ENCODE data around the gene ZNF442.
A peak's percentile ranks its signal among the peaks of the same experiment; 100 is the strongest.
"Not testable (repeated sequence)": the region's sequence is repeated elsewhere in the genome, so short reads cannot be mapped to it uniquely, and the experiment has no call there.

Gene ZNF442

GRCh38 chr19:12365236-12366162 is at the start of gene ZNF442:
Gene ZNF442, minus strand, starts transcription at chr19:12365683. Its CDS starts 2,052 bp downstream, at chr19:12363631.
- peak; percentile 99 for DNase-seq (ENCODE audit: low read depth, low spot score)

DNA sequence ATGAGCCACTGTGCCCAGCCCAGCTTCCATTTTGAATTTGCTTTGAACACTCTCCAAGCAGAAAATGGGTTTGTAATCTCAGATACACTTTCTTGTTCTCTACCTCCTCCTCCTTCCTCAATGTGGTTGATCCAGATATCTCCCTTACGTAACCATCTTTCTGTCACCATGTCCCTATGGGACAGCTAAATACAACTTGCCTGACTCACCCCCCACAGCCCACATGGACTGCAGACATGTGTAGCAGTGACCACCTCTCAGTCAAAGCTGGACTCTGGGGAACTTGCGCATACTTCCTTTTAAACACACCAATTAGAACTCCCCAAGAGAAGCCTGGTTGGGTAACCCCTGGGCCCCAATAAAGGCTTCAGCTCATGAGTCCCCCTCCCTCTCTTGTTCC is 46.4 kb upstream of the ZNF442 start:
- no peak for DNase-seq (ENCODE audit: low read depth, low spot score)

DNA sequence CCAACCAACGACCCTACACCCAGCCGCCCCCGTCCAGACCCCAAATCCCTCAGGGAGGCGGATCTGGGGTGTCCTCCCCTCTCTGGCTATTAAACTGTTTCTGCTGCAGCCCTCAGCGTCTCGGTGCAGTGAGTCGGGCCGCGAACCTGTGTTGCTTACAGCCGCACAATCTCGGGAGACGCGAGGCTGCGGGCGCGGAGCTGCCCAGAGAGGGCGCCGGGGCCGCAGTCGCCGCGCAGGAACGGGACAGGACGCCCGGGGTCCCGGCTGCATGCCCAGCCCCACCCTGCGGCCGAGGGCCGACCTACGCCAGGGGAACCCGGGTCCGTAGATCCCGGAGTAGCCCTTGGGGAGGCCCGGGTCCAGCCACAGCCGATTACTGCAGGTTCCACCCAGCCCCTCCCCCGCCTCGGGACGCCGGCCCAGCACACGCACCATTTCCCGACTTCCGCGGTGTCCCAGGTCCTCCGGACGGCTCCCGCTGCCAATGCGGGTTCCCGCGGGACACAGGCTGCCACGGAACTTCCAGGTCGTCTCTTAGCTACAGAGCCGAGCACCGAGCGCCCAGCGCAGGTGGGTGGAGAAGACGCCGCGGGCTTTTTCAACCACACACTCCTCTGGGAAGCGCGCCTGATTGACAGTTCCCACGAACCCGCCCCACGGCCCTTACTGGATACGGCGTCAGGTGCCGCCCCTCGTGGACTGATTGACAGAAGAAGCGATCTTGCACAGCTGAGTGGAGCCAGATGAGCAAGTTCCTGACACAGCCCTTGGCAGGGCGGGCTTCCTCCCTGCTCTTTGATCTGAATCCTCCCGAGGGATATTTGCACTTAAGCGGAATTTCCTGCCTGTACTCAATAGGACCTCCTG is 35.4 kb upstream of the ZNF442 start, which contains the start of gene ZNF799:
Gene ZNF799, minus strand, starts transcription at position 639 of the 870 bp plus-strand sequence. Its CDS starts 201 bp downstream, at position 438.
- peak; percentile 97 for DNase-seq (ENCODE audit: low read depth, low spot score)

DNA sequence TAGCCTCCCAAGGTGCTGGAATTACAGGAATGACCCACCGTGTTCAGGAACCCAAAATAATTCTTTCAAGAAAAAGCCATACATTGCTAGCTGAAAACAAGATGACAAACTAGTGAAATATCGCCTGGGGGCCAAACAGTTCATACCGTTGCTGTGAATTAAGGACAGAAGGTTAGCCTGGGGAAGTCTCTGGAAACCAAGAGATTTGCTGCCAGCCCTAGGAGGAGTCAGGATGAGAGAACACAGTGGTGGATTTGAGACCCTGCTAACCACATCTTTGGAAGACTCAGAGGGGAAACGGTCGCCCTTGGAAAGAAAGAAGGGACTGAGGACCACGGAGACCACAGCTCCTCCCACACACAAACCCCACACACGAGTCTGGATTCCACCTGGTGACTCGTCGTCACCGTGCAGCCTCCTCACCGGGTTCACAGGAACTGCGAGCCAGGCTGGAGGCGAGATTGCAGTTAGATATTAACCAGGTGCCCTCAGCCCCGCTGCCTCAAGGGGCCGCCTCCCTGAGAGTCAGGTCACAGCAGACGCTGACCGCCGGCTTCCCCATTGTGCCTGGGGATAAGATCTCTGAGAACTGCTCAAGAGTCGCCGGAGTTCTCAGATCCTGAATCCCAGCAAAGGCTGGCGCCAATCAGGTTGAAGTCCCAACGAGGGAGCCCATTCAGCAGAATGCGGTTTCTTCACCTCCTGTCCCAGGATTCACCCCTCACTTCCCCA is 34.6 kb upstream of the ZNF442 start:
- peak; percentile 83 for DNase-seq (ENCODE audit: low read depth, low spot score)

- not testable (repeated sequence) for DNase-seq (ENCODE audit: low read depth, low spot score)
These were observed 25.7 kb upstream of the ZNF442 start for GRCh38 chr19:12391148-12391547.

- not testable (repeated sequence) for DNase-seq (ENCODE audit: low read depth, low spot score)
These were observed 20.9 kb upstream of the ZNF442 start for GRCh38 chr19:12386365-12386764.

DNA sequence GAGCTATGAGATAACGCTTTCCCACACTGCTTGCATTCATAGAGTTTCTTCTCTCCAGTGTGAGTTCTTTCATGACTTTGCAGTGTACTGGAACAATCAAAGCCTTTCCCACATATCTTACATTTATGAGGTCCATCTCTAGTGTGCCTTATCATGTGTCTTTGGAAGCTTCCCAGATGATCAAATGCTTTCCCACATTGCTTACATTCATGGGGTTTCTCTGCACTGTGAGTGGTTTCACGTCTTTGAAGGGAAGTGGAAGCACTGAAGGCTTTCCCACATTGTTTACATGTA is 14.9 kb upstream of the ZNF442 start:
- DNase-seq (ENCODE audit: low read depth, low spot score) = no peak

GRCh38 chr19:12379732-12380443 is 14.4 kb upstream of the ZNF442 start:
- DNase-seq (ENCODE audit: low read depth, low spot score) = no peak

DNA sequence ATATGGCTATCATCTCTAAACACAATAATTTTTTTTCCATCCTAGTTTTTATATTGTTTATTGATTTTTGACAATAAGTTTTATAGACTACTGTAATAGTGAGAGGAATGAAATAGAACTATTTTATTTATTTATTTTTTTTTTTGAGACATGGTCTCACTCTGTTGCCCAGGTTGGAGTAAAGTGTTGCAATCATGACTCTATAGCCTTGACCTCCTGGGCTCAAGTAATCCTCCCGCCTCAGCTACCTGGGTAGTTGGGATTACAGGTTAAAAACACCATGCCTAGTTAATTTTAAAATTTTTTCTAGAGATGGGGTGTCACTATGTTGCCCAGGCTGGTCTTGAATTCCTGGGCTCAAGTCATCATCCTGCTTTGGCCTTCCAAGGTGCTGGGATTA is 8.5 kb upstream of the ZNF442 start:
- no peak for DNase-seq (ENCODE audit: low read depth, low spot score)

DNA sequence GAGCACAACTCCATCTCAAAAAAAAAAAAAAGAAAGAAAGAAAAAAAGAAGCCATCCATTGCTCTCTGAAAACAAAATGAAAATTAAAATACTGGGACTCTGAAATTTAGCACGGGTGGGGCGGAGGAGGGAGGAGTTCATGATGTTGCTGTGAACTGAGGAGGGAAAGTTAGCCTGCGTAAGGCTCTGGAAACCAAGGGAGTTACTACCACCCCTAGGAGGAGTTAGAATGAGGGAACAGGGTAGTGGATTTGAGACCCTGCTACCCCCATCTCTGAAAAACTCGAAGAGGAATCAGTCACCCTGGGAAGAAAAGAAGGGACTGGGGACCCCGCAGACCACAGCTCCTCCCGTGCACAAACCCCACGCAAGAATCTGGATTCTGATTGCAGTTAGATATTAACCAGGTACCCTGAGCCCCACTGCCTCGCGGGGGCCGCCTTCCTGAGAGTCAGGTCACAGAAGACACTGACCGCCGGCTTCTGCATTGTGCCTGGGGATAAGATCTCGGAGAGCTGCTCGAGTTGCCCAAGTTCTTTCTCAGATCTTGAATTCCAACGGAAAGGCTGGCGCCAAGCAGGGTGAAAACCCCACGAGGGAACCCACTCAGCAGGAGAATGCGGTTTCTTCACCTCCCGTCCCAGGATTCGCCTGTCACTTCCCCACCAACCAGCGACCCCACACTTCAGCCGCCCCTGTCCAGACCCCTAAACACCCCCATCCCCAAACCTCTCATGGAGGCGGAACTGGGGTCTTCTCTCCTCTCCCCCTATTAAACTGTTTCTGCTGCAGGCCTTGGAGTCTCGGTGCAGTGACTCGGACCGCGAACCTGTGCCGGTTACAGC is 870 bp downstream of the ZNF442 start:
- DNase-seq (ENCODE audit: low read depth, low spot score) = peak; percentile 17

DNA sequence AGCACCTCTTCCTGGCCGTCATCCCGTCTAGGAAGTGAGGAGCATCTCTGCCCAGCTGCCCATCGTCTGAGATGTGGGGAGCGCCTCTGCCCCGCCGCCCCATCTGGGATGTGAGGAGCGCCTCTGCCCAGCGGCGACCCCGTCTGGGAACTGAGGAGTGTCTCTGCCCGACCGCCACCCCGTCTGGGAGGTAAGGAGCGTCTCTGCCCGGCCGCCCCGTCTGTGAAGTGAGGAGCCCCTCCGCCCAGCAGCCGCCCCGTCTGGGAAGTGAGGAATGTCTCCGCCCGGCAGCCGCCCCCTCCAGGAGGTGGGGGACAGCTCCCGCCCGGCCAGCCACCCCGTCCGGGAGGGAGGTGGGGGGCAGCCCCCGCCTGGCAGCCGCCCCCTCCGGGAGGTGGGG is 3.2 kb downstream of the ZNF442 start:
- DNase-seq (ENCODE audit: low read depth, low spot score) = not testable (repeated sequence)

- DNase-seq (ENCODE audit: low read depth, low spot score) = no peak
These were observed 12.1 kb downstream of the ZNF442 start for GRCh38 chr19:12353375-12353774.

DNA sequence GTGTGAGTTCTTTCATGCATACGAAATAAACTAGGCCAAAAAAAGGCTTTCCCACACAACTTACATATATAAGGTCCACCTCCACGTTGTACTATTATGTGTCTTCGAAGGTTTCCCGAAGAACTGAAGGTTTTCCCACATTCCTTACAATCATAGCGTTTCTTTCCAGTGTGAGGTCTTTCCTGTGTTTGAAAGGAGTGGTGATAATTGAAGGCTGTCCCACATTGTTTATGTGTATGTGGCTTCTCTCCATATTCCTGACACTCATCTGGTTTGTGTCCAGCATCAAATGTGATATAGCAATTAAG is 14.6 kb downstream of the ZNF442 start:
- no peak for DNase-seq (ENCODE audit: low read depth, low spot score)

DNA sequence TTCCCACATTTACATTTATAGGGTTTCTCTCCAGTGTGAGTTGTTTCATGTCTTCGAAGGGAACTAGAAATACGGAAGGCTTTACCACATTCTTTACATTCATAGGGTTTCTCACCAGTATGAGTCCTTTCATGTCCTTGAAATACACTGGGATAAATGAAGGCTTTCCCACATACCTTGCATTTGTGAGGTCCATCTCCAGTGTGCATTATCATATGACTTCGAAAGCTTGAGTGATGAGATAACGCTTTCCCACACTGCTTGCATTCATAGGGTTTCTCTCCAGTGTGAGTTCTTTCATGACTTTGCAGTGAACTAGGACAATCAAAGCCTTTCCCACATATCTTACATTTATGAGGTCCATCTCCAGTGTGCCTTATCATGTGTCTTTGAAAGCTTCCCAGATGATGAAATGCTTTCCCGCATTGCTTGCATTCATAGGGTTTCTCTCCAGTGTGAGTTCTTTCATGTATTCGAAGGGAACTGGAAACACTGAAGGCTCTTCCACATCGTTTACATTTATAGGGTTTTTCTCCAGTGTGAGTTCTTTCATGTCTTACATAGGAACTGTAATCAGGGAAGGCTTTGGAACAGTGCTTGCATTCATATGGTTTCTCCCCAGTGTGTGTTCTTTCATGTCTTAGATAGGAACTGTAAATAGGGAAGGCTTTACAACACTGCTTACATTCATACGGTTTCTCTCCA is 15.1 kb downstream of the ZNF442 start:
- no peak for DNase-seq (ENCODE audit: low read depth, low spot score)

DNA sequence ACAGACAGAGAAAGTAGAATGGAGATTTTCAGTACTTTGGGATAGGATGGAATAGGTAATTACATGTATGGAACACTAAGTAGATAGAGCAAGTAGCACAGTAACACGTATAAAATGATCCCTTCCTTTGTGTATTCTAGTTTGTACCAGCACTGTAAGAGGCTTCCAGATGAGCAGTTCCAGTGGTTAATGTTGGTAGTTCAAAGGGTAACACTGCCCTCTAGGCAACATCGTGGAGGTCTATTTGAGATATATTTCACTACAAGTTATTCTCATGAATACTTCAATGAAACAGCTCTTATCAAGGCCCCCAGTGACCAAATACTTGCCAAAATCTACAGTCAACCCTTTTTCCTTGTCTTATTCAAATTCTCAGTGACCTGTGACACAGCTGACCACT is 18.6 kb downstream of the ZNF442 start:
- DNase-seq (ENCODE audit: low read depth, low spot score) = no peak

- no peak for DNase-seq (ENCODE audit: low read depth, low spot score)
These were observed 20.3 kb downstream of the ZNF442 start for GRCh38 chr19:12345197-12345596.

GRCh38 chr19:12333162-12334159 is 32.0 kb downstream of the ZNF442 start, which contains the start of gene ZNF563:
Gene ZNF563, minus strand, starts transcription at chr19:12333633. Its CDS starts 151 bp downstream, at chr19:12333482.
- DNase-seq (ENCODE audit: low read depth, low spot score) = peak; percentile 97

DNA sequence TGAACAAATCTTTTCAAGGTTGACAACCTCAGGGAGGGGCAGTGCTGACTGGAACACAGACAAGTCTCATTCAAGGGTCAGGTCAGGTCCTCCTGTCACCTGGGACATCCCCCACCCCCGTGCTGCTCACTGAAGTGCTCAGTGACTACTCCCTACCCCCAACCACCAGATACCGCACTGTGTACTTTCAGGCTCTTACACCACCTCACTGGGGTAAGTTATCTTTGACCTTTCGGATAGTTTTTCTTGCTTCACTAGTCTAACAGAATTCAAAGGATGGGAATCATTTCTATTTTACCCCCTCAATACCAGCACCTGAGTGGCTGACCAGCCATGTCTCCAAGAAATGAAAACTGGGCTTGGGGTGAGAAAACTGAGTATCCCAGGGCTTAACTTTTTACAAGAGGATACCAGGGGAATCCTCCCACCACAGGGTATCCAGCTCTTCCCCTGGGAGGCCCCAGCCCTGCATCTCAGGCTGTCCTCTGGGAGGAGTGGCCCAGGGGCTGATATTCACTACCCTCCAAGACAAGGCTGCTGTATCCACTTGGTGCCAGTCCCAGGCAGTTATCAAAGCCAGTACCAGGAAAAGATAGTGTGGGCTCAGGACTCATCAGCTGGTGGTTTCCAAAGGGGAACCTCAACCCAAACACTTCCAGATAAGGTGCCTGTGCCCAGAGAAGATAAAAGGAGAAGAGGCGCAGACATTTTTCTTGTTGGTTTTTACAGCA is 34.1 kb downstream of the ZNF442 start:
- no peak for DNase-seq (ENCODE audit: low read depth, low spot score)

All from ELF-1 (cell line).